GM18499 (cell line): Measurements from ENCODE around the gene MKNK1.

Experiments used
- ATAC-seq: cut with Tn5 transposase; IDR thresholded peaks from one replicate; pipeline ENCODE4 v1.9.1; 2021; ENCODE audit warnings: moderate number of reproducible peaks; ENCODE audit not compliant: insufficient read depth, unreplicated experiment

MKNK1 gene

DNA sequence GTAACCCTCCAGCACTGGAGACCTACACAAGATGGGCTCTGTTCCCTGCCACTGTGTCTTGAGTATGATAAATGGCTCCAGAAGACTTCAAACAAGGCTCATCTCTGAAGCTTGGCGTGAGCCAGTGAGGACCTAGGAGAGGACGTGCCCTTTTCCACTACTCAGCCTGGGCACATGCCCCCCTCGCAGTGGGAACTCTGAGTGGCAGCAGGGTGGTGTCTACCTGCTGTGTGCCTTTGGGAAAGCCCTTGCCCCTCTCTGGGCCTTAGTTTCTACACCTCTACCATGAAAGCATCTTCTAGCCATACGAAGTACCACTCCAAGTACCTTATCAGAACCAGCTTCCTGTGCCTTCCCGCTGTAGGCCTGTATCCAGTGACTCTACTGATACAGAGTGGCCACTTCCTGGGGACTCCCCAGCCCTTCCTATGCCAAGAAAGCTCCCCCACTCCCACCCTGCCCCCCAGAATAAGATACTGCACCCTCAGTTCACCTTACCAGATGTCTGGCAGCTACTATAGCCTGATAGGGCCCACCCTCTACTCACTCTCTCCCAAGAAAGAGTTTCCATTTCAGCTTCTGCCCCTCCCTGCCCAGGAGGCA is 15.7 kb upstream of the MKNK1 start:
- no peak for ATAC-seq

DNA sequence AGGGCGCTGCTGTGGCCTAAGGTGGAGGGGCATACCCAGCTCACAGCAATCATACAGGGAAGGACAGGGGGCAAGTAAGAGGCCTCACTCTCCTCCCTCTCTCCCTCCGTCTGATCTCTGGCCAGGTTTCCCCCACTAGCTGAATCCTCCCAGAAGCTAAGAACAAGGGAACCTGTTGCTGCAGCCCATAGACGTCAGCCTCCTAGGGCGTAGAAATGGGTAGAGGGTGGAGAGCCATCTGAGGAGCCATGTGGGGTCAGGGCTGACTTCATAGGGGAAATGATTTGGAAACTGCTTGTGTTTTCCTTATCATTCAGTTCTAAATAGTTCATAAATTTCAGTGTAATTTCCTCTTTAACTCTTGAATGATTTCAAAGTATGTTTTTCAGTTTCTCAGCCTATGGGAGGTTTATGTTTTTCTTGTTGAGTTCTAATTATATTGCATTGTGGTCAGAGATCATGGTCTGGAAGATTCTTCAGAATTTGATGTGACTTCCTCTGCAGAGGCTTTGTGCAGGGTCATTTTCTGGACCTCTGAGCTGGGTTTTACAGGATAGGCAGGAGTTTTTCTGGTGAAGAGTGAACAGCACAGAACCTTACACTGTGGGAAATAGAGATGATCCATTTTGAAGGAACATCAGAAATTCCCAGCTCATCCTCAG is 14.8 kb upstream of the MKNK1 start:
- no peak for ATAC-seq

DNA sequence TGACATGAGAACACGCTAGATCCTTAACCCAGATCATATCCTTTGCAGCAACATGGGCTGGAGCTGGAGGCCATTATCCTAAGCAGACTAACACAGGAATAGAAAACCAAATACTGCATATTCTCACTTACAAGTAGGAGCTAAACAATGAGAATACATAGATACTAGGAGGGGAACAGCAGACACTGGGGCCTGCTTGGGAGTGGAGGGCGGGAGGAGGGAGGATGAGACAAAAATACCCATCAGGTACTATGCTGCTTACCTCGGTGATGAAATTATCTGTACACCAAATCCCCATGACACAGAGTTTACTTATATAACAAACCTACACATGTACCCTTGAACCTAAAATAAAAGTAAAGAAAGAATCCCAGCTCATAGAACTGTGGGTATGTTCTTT is 13.8 kb upstream of the MKNK1 start:
- ATAC-seq, result no peak

DNA sequence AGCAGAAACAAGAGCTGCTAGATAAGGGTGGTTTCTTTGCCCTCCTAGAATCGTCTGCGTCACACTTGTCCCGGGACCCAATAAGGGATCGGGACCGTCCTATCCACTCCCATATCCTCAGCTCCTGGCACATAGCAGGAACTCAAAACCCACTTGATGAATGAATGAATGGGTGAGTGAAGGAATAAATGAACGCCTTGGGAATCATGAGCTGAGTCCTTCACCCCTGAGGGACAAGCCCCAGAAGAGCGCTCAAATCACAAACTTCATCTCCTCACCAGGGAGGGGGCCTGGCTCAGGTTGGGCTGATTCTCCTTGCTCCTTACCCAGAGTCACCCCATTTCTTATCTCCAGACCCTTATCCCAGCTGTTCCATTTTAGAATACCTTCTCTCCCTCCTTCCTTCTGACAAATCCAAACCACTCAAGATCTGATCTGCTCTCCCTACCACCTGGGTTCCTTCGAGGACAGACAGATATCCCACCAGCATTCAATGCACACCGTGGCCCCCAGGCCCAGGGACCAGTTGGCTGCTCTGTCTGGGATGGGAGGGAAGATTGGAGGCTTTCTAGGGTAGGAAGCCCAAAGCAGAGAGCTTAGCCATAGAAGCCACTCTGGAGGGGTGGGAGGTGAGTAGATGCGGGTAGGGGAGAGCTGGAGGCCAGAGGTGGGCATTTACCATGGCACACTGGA is 13.2 kb upstream of the MKNK1 start:
- no peak for ATAC-seq

DNA sequence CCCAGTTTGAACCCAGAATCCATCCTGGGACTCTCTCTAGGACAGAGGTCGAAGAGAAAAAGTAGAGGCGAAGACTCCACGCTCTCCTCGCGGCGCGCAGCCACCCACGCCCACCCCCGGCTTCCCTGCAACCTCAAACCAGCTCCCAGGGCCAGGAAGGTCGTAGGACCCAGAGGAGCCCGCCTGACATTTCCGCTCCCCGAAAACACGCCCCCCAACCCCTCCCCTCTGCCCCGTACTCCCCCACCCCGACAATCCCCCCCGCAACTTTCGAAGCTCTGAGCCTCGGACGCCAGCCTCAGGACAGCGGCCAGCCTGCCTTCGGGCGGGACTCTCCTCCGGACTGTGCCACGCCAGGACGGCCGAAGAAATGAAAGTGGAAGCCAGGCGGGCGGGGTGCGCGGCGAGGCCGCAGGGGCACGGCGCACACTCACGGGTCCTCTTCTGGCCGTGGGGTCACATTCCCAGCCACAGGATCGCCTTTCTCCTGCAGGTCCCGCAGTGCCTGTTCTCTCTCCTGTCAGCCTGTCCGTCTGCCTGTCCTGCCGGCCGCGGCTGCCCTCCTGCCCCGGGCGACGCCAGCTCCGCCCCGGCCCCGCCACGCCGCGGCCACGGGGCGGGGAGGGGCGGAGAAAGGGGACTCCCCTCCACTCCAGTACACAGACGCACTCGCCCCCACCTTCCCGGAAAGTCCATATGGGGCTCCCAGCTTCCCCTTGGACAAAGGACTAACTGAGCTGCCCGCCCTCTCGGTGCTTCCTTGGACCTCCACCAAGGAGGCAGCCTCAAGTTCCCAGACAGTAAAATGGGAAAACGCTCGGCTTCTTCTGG is 12.4 kb upstream of the MKNK1 start, which contains the start of gene MOB3C:
Gene MOB3C, minus strand, starts transcription at position 535 of the 831 bp plus-strand sequence. CDS start 3,490 bp downstream, outside the sequence.
- no peak for ATAC-seq

DNA sequence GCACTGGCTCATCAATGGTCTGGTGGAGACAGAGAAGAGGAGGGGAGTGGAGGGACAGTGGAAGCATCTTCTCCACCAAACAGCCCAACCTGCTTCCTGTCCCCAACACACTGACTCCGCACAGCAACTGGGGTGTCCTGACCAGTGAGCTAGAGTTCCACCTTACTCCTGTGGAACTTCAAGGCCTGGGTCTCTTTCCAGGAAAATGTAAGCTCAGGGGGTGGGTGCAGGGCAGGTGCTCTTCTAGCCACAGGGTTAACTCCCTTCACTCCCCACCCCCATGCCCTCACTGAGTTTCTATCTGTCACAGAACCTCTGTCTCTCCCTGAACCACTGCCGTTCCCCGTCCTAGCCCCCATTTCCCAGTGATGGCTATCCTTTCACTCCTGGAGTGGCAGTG is 11.7 kb upstream of the MKNK1 start:
- ATAC-seq, result no peak

DNA sequence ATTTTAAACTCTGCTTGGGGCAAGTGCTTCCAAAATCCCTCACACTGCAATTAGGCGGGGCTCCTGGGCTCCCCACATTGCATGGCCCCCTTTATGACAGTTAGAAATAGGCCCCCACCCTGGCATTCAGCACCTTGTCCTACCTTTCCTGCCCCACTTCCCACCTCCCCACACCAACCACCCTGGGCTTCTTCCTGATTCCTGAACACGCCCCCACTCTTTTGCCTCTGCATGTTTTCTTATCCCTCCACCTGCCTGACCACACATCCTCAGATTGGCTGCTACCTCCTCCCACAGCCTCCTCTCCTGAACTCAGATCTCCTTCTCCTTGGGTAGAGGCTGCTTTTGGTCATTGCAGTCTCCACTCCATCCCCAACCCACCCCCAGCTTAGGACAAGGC is 11.0 kb upstream of the MKNK1 start:
- ATAC-seq, result no peak

DNA sequence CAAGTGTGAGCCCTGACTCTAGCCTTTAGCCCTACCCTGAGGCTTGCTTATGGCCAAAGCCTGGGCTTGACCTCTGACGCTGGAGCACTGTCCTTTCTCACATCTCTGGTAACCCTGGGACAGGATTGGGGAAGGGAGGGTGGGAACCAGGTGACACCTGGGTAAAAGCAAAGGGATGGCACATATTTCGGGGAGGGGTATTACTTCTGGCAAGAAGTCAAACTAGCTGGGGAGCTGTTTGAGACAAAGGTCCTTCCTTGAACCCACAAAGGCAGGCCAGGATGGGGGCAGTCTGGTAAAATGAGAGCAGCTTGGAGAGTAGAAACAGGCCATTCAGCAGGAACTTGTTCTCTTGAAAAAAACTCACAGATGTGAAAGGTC is 10.5 kb upstream of the MKNK1 start:
- no peak for ATAC-seq

DNA sequence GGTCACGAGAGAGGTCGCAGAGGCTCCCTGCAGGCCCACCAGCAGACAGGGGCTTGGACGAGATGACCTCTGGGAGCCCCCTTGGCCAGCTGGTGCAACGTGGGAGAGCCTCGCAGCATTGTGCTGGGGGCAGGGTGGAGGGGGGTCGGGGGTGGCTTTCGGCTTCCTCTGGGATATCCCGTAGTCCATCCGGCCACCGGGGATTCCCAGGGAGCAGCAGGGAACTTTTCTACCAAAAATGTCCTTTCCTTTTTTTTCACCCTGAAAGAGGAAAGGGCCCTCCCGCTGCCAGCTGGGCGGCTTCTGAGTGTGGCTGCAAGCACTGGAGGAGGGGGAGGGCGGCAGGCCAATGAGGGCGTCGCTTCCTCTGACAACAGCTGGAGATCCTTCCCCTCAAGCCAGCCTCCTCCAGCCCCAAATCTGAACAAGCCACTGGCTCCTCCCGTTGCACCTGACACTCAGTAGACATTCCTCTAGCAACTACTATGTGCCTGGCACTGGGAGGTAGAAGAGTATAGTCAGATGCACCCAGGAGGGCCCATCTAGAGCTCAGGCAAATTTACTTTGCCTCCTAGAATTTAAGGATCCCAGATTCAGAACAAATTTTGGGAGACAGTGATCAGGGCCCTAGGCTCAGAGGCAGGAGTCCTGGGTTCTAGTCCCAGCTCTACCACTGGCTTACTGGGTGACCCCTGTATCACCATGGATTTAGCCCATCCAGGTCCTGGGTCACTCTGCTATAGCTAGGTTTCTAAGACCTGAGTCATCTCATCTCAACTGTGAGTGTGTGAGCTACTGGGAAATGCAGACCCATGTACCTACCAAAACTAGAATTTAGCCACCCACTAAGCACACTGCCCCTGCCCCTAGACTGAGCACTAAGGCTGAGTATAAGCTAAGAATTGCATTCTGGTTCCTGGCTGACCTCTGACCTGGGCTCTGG is 9.9 kb upstream of the MKNK1 start:
- ATAC-seq, result no peak

DNA sequence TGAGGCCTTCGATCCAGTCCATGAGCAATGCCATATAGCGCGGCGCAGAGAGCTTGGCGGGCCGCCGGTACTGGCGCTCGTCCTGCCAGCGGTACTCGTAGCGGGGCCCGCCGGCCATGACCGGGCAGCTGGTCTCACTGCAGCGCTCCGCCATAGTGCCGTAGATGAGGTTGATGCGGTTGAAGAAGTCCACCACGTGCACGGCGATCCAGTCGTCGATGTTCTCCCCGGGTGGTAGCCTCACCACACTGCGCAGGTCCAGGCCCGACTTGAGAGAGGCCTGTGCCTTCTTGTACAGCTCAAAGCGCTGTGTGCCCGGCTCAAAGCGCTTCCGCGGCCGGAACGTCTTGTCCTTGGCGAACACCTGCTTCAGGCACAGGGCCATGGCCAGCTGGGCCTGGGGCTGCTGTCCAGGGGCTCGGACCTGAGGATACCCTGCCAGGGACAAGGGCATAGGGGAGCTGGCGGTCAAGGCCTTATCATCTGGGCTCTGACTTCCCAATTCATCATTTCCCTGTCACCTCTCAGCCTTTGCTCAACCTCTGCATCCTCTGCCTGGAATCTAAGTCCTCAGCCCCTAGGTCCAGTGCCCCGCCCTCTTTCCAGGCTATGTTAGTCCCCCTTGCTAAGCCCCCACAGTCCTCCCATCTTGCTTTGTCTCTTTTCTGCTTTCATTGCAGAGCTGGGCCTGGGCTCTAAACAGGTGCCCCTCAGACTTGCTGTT is 9.0 kb upstream of the MKNK1 start:
- ATAC-seq, result no peak

DNA sequence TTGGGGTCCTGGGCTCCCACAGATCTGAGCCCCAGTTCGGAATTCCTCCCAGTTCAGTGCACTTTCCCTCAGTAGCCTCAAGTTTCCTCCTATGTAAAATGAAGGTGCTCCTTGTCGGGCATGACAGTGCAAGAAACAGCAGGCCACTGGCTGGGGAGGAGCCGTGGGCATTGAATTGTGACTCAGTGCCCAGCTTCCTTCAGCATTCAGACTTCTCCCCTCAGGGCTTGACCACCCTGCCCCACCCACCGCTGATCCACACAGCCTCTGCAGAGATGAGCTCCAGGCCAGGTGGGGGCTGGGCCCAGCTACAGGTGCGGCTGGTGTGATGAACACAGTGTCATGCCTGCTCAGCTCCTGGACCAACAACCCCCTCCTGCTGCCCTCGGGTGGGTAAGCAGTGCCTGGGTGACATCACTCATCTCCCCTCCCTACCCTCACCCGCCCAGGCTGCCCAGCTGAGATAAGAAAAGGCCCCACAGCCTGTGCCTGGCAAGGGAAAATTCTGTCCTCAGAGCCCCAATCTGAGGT is 7.7 kb upstream of the MKNK1 start:
- no peak for ATAC-seq

DNA sequence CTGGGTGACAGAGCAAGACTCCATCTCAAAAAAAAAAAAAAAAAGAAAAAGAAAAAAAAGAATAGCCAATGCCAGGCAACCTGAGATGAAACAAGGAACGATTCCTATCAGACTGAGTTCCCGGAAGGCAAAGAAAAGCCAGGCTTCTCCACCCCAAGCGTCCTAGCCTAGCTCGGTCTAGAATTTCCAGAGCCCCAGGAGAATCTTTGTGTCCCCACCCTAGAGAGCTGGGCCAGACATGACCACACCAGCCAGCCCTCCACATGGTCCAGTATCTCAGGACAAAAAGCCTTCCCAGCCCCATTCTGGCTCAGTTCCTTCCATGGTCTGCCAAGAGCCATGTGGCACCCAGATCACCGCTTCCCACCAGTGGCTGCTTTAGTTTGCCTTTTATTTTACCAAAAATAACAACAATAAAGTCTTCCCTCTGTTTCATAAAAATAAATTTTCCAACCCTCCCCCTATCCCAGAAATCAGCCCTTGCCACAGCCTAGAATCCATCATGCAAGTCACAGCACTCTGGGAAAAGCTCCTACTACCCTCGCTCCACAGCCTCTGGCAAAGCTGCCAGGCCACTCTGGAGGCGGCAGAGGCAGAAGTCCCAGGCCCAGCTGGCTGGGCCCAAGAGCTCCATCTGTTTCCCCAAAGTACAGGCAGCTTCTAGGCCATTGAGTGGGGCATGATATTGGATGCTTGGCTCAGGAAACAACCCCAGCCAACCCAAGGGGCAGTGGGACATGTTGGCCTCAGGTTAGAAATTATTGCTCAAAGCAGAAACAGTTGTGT is 3.5 kb upstream of the MKNK1 start:
- no peak for ATAC-seq

DNA sequence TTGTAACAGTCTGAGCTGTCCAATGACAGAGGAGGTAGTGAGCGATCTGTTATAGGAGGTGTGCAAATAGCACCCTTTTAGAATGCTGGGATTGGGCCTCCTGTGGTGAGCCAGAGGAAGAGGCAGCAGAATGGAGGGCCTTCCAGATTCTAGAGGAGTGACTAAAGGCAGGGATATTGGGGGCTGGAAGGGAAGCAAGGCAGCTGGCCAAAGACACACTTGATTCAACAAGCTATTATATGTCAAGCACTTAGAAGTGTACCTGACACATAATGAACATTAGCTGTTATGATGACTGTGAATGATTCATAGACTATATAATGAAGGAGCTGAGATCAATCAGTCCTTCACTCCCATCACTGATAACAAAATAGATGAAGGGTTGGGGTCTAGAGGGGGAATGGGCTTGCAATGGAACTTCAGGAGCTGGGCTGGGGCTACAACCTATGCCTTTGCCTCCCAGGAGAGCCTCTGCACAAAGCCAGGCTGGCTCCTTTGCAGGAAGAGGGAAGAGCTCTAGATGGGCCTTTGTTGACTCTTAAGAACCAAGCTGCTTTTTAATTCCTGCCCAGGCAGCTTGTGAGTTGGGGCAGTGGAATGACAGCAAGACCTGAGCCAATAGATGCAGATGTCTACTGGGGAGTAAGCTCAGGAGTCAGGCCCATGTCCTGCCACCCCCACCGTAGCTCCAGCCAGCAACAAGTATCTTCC is 2.3 kb upstream of the MKNK1 start:
- no peak for ATAC-seq

DNA sequence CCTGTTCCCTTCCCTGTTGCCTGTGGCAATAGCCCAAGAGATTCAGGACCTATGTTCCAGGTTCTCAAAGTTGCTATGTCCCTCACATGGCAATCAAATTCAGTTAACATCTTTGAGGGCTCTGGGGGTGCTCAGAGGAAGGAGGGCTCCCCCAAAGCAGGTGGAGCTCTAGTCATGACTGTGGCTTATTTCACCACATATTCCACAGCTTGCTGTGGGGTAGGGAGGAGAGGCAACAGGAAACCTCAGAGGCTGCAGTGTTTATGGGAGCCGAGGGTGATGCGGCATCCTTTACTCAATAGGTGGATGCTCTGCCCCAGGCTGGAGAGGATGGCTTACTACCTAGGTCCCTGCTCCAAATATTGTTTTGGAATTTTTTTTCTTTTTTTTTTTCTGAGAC is 1.2 kb upstream of the MKNK1 start:
- ATAC-seq, result no peak

DNA sequence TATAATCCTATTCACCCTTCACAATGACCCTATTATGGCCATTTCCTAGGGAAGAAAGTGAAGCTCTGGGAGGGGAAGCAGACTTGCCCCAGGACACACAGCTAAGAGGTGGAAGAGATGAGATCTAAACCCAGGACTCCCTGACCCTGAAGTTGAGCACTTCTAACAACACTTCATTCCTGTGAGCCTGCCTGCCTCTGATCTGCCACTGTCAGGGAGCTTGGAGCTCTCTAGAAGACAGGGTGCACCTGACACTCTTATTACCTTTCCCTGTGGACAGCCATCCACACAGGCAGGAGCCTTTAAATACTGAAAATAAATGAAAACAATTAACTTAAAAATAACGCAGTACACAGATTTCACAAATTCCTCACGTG is 599 bp downstream of the MKNK1 start:
- ATAC-seq, result no peak

DNA sequence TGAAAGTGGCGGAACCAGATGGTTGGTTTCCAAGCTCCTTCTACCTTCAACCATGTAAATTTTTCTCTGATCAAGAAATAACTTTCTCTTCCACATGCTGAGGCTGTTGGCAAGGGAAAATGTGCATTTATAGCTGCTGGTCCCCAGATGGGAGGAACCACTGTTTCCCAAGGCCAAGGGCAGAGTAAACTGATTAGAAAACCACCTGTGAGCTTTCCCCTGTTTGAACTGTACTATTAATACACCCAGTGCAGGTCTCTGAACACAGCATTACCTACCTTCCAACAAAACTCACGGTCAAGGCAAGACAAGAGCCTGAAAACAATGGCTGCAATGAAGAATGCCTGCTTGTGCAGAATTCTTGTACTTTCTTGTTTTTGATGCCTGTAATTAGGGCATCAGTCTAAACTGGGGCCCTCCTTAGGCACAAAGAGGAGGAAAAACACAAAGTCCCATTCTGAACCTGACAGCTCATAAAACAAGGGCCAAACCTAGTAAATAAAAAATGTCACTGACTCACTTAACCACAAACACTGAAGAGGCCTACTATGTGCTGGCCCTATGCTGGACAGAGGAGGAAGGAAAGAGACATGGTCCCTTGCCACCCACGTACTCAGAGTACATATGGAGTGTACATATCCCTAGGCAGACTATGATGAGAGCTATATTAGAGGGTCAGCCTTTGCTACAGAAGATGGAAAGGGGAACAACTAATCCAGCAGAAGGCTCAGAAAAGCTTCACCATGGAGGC is 2.6 kb downstream of the MKNK1 start:
- no peak for ATAC-seq
